ENCODE measurements around the gene TMEM141. TPM values are rescaled to one million over a fixed set of nuclear protein-coding genes. Genes with fewer than 3 reads are reported as not detected.

The TMEM141 gene
- total RNA-seq, 1 donor from 2014 or later = 27.8 TPM

GRCh38 chr9:136761545-136761981 lies 29.6 kb upstream of the TMEM141 start:
- Mint-ChIP-seq H3K36me3 (ENCODE audit: low read depth) (no peaks in the 10 kb centered on the region), H3K4me1 (peaks cover 5% of the 10 kb centered on the region), H3K4me3 (no peak overlapping the region), H3K27ac (ENCODE audit: unreplicated experiment) (no peak overlapping the region), H3K27me3 (ENCODE audit: low read depth) (peaks cover 3% of the 10 kb centered on the region), H3K9me3 (no peaks in the 10 kb centered on the region)
- no peak for DNase-seq (ENCODE audit: low read depth, low spot score)
- TF ChIP-seq, protein P1, sequence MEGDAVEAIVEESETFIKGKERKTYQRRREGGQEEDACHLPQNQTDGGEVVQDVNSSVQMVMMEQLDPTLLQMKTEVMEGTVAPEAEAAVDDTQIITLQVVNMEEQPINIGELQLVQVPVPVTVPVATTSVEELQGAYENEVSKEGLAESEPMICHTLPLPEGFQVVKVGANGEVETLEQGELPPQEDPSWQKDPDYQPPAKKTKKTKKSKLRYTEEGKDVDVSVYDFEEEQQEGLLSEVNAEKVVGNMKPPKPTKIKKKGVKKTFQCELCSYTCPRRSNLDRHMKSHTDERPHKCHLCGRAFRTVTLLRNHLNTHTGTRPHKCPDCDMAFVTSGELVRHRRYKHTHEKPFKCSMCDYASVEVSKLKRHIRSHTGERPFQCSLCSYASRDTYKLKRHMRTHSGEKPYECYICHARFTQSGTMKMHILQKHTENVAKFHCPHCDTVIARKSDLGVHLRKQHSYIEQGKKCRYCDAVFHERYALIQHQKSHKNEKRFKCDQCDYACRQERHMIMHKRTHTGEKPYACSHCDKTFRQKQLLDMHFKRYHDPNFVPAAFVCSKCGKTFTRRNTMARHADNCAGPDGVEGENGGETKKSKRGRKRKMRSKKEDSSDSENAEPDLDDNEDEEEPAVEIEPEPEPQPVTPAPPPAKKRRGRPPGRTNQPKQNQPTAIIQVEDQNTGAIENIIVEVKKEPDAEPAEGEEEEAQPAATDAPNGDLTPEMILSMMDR (conservative IDR thresholded peaks at IDR 0.05) = no peak

- TF ChIP-seq, protein P1 (conservative IDR thresholded peaks at IDR 0.05) = no peak
- Mint-ChIP-seq H3K27ac (ENCODE audit: unreplicated experiment) (no peak overlapping the region), H3K4me3 (no peak overlapping the region), H3K27me3 (ENCODE audit: low read depth) (peaks cover 8% of the 10 kb centered on the region), H3K4me1 (peaks cover 5% of the 10 kb centered on the region), H3K36me3 (ENCODE audit: low read depth) (no peaks in the 10 kb centered on the region), H3K9me3 (no peaks in the 10 kb centered on the region)
- DNase-seq (ENCODE audit: low read depth, low spot score) = no peak
These were observed 28.9 kb upstream of the TMEM141 start for GRCh38 chr9:136762221-136762691.

- peaks cover 5% of the 10 kb centered on the region for H3K4me1 Mint-ChIP-seq
- no peaks in the 10 kb centered on the region for H3K36me3 Mint-ChIP-seq (ENCODE audit: low read depth)
- DNase-seq (ENCODE audit: low read depth, low spot score) = peak; percentile 54
- peaks cover 14% of the 10 kb centered on the region for H3K27me3 Mint-ChIP-seq (ENCODE audit: low read depth)
- H3K4me3 Mint-ChIP-seq = no peak overlapping the region
- no peak overlapping the region for H3K27ac Mint-ChIP-seq (ENCODE audit: unreplicated experiment)
- TF ChIP-seq, protein P1 (conservative IDR thresholded peaks at IDR 0.05) = no peak
- no peaks in the 10 kb centered on the region for H3K9me3 Mint-ChIP-seq
These were observed 28.1 kb upstream of the TMEM141 start for GRCh38 chr9:136762915-136763648.

- Mint-ChIP-seq H3K4me1 (peaks cover 5% of the 10 kb centered on the region), H3K36me3 (ENCODE audit: low read depth) (no peaks in the 10 kb centered on the region), H3K9me3 (no peaks in the 10 kb centered on the region), H3K27ac (ENCODE audit: unreplicated experiment) (no peak overlapping the region), H3K27me3 (ENCODE audit: low read depth) (peaks cover 17% of the 10 kb centered on the region), H3K4me3 (no peak overlapping the region)
- TF ChIP-seq, protein P1 (conservative IDR thresholded peaks at IDR 0.05) = no peak
- DNase-seq (ENCODE audit: low read depth, low spot score) = no peak
These were observed 27.5 kb upstream of the TMEM141 start for GRCh38 chr9:136763649-136764035.

GRCh38 chr9:136764301-136764891 lies 26.7 kb upstream of the TMEM141 start, which contains the start of gene LCN15:
Gene LCN15, minus strand, starts transcription at chr9:136764518. Its CDS starts 30 bp downstream, at chr9:136764488.
- TF ChIP-seq, protein P1 (conservative IDR thresholded peaks at IDR 0.05) = no peak
- H3K4me1 Mint-ChIP-seq = peaks cover 5% of the 10 kb centered on the region
- H3K36me3 Mint-ChIP-seq (ENCODE audit: low read depth) = no peaks in the 10 kb centered on the region
- no peak for DNase-seq (ENCODE audit: low read depth, low spot score)
- no peaks in the 10 kb centered on the region for H3K9me3 Mint-ChIP-seq
- H3K4me3 Mint-ChIP-seq = no peak within 1 kb of the TSS
- H3K27me3 Mint-ChIP-seq (ENCODE audit: low read depth) = peaks cover 20% of the 10 kb centered on the region
- no peak within 1 kb of the TSS for H3K27ac Mint-ChIP-seq (ENCODE audit: unreplicated experiment)

All from neural crest cell (in vitro differentiated cells).